ENCODE measurements around the gene RASA3.
"Not testable (repeated sequence)": the region's sequence is repeated elsewhere in the genome, so short reads cannot be mapped to it uniquely, and the experiment has no call there.

Gene RASA3

DNA sequence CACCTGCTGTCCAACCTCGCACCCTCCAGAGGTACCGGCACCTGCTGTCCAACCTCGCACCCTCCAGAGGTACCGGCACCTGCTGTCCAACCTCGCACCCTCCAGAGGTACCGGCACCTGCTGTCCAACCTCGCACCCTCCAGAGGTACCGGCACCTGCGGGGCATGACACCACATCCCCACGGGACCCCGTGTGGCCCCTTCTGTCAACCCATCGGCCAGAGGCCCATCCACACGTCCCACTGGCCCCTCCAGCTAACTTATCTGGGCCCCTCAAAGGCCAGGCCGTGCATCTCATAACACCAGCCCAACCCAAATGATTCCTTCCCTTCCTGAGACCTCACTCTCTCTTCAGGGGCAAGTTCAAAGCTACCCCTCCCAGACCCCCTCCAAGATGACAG, 6.3 kb downstream of the RASA3 start:
- not testable (repeated sequence) for ATAC-seq

- no peak for ATAC-seq
Measured at GRCh38 chr13:114125589-114125988, 6.8 kb downstream of the RASA3 start.

GRCh38 chr13:114124921-114125320, 7.5 kb downstream of the RASA3 start:
- peak; percentile 63 to 67 for ATAC-seq

DNA sequence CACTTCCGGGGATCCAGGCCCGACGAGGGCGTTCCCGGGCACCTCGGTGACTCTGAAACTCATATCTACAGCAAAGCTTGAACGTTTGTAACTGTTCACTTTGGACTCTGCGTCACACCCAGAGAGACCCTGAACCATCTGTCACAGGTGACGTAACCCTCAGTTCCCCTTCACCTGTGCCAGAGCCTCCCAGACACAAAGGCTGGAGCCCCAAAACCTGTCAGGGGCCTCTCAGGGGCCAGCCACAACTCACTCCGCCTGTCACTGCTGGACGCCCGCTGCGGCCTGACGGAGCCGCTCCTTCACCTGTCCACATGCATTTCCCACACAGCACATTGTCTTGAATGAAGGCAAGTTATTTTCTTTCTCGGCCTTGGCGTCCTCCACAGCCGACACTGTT, 8.0 kb downstream of the RASA3 start:
- ATAC-seq, result no peak

DNA sequence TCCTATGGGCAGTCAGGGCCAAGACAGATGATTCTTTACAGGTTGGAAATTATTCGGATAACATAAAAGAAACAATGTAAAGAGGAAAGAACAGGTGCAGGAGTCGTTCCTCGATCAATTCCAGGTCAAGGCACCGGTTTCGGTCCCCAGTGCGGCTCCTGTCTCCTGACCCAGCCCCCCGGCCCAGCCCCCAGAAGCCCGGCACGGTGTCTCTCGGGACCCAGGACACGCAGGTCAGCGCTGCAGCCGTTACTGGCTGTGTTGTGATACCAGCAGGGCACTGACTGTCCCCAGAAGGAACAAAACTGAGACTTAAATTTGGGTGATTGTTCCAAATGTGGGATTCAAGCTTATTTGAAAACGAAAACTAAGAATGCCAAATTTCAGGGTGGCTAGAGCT, 8.5 kb downstream of the RASA3 start:
- ATAC-seq, result no peak

- no peak for ATAC-seq
Measured at GRCh38 chr13:114123448-114123847, 9.0 kb downstream of the RASA3 start.

- no peak for ATAC-seq
Measured at GRCh38 chr13:114122591-114123211, 9.7 kb downstream of the RASA3 start.

GRCh38 chr13:114122127-114122511, 10.3 kb downstream of the RASA3 start:
- no peak for ATAC-seq

GRCh38 chr13:114121496-114122126, 10.8 kb downstream of the RASA3 start:
- no peak for ATAC-seq

GRCh38 chr13:114121031-114121430, 11.4 kb downstream of the RASA3 start:
- ATAC-seq, result no peak

GRCh38 chr13:114120591-114121011, 11.8 kb downstream of the RASA3 start:
- ATAC-seq, result no peak

GRCh38 chr13:114119196-114119595, 13.2 kb downstream of the RASA3 start:
- no peak for ATAC-seq

DNA sequence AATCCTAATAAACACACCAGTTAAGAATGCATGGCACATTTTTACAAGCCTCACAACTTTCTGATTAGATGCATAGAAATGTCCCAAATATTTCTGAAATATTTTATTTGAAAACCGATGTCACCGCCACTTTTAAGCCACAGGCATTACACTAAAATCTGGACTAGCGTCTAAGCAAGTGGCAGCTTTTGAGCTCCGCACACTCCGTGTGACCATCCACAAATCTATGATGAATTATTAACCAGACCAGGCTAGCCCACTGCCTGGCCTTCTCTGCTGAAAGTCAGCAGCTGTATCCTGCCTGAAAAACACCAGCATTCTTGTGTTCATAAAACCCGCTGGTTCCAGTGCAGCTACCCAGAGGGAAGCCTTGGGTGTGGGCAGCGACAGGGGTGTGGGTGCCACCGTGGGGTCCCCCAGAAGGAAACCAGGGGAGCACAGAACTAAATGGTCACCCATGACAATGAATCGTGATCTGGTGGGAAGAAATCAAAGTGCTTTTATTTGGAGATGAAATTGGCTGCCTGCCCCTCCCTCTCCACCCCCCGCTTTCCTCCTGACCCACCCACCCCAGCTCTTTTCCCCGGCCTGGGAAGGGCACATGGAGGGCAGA, 13.8 kb downstream of the RASA3 start:
- ATAC-seq, result no peak

- ATAC-seq, result no peak
Measured at GRCh38 chr13:114118086-114118485, 14.3 kb downstream of the RASA3 start.

- ATAC-seq, result not testable (repeated sequence)
Measured at GRCh38 chr13:114117341-114117874, 15.0 kb downstream of the RASA3 start.

GRCh38 chr13:114116734-114117133, 15.7 kb downstream of the RASA3 start:
- ATAC-seq, result no peak

GRCh38 chr13:114115796-114116195, 16.6 kb downstream of the RASA3 start:
- no peak for ATAC-seq

DNA sequence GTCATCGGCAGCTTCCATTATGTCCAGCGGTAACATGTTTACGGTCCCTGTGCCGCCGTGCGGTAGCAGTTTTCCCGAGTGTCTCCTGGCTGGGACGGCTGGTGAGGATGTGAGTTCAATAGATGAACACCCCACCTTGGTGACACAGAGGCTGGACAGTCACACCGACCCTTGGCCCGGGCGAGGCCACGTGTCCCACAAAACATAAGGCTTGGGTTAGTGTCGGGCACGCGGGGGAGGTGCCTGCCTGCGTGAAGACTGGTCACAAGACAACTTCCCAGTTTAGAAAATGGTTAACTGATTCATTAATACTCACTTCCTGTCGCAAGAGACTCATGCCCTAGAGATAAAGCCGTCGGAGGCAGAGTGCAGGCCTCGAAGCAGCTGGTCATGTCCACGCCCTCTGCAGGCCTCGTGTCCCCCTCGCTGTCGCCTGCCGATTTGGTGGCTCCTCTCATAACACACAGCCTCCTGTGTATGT, 17.2 kb downstream of the RASA3 start:
- peak; percentile 78 to 79 for ATAC-seq

GRCh38 chr13:114114666-114115065, 17.8 kb downstream of the RASA3 start:
- ATAC-seq, result not testable (repeated sequence)

- ATAC-seq, result no peak
Measured at GRCh38 chr13:114114006-114114640, 18.3 kb downstream of the RASA3 start.

DNA sequence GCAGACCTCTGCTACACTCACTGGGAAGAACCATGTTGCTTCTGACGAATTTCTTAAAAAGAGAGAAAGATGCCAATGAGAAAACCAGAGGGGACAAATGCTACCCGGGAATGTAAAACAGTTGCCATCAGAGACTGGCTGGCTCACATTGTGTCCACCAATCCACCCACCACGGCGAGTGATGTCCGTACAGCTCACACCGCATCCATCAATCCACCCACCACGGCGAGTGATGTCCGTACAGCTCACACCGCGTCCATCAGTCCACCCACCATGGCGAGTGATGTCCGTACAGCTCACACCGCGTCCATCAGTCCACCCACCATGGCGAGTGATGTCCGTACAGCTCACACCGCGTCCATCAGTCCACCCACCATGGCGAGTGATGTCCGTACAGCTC, 19.0 kb downstream of the RASA3 start:
- not testable (repeated sequence) for ATAC-seq

GRCh38 chr13:114112826-114113322, 19.5 kb downstream of the RASA3 start:
- ATAC-seq, result no peak

DNA sequence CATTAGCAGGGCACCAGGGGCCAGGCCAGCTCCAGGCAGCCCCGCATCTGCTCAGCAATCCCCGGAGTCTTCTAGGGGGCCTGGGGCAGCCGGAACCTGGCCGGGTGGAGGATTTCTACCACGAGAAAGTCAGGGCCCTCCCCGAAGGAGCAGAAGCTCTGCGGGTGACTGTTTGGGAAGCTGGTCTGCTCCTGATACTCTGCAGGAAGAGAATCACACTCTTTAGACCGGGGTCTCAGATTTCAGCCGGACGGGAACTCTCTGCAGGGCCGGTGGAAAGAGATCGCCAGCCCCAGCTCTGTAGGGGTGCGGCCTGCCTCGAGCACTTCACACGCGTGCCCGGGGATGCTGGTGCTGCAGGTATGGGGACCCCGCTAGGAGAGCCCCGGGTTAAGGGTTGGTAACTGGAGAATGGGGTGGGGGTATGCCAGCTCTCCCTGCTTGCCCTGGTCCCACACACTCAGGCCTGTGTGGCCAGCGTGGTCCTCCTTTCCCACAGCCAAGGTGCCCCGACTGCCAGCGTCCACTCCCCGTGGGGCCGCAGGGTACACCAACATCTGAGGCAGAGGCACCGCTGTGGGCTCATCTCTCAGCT, 20.1 kb downstream of the RASA3 start:
- ATAC-seq, result no peak
